C4-2B (cell line): Measurements from ENCODE around the gene ARHGAP10.

Experiments used
- ZFX ChIP-seq: fragments of 450-650 bp; IDR thresholded peaks from 2 replicates; pipeline ENCODE4 v1.6.1; 2017
- TF ChIP-seq, protein P1 (sequence below): fragments of 450-650 bp; conservative IDR thresholded peaks from 2 replicates; pipeline ENCODE4 v1.5.1; 2017; ENCODE audit warnings: mild to moderate bottlenecking

DNA sequence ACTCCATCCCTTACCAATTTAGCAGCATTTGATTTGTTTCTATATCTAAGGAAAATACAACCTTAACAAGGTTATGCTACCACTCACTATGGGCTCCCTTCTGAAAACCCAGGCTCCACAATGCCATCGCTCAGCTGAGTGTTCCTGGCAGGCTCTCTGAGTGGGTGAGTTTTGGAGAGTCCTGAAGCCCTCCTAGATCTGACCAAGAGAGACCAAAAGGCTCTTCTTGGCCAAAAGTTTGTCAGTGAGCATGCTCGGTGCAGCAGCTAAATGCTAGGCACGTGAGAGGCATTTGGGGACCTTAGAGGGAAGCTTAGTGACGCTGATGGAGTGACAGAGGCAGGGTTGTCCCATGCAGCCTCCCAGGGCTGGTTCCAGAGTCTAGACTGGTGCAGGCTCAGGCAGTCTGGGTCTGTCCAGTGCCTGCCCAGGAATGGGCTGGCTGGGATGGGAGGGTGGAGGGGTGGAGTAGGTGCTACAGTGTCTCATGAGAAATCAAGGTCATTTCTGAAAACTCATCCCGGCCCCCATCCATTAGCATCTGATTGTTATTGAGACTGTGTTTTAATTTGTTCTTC, 363.5 kb downstream of the ARHGAP10 start:
- TF ChIP-seq, protein P1, sequence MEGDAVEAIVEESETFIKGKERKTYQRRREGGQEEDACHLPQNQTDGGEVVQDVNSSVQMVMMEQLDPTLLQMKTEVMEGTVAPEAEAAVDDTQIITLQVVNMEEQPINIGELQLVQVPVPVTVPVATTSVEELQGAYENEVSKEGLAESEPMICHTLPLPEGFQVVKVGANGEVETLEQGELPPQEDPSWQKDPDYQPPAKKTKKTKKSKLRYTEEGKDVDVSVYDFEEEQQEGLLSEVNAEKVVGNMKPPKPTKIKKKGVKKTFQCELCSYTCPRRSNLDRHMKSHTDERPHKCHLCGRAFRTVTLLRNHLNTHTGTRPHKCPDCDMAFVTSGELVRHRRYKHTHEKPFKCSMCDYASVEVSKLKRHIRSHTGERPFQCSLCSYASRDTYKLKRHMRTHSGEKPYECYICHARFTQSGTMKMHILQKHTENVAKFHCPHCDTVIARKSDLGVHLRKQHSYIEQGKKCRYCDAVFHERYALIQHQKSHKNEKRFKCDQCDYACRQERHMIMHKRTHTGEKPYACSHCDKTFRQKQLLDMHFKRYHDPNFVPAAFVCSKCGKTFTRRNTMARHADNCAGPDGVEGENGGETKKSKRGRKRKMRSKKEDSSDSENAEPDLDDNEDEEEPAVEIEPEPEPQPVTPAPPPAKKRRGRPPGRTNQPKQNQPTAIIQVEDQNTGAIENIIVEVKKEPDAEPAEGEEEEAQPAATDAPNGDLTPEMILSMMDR, result no peak
- no peak for TF ChIP-seq ZFX
